ENCODE data around the gene TRAF3IP1.
"Not testable (repeated sequence)": the region's sequence is repeated elsewhere in the genome, so short reads cannot be mapped to it uniquely, and the experiment has no call there.

The TRAF3IP1 gene

GRCh38 chr2:238370094-238370822 is 49.9 kb downstream of the TRAF3IP1 start:
- in situ Hi-C loops (cut with HindIII; ENCODE audit: low pct_unique_long_range_greater_than_20kb, low sequenced_read_pairs), result no loop called here
- no peak for DNase-seq (ENCODE audit: low read depth in 1 of 2, low spot score in 1 of 2)
- TF ChIP-seq JUND (IDR thresholded peaks at IDR 0.05; ENCODE audit: low read depth), result no peak

GRCh38 chr2:238370823-238371372 is 50.6 kb downstream of the TRAF3IP1 start:
- no peak for TF ChIP-seq JUND (IDR thresholded peaks at IDR 0.05; ENCODE audit: low read depth)
- DNase-seq (ENCODE audit: low read depth in 1 of 2, low spot score in 1 of 2), result peak in 1 of 2 experiments; percentile 68
- in situ Hi-C loops (cut with HindIII; ENCODE audit: low pct_unique_long_range_greater_than_20kb, low sequenced_read_pairs), result no loop called here

GRCh38 chr2:238372277-238372676 is 52.0 kb downstream of the TRAF3IP1 start:
- in situ Hi-C loops (cut with HindIII; ENCODE audit: low pct_unique_long_range_greater_than_20kb, low sequenced_read_pairs); DNase-seq (ENCODE audit: low read depth in 1 of 2, low spot score in 1 of 2): not testable (repeated sequence)

- no peak for DNase-seq (ENCODE audit: low read depth in 1 of 2, low spot score in 1 of 2)
- no peak for TF ChIP-seq JUND (IDR thresholded peaks at IDR 0.05; ENCODE audit: low read depth)
- in situ Hi-C loops (cut with HindIII; ENCODE audit: low pct_unique_long_range_greater_than_20kb, low sequenced_read_pairs), result no loop called here
Observed at GRCh38 chr2:238376884-238377391, 56.6 kb downstream of the TRAF3IP1 start.

- in situ Hi-C loops (cut with HindIII; ENCODE audit: low pct_unique_long_range_greater_than_20kb, low sequenced_read_pairs), result no loop called here
- no peak for TF ChIP-seq JUND (IDR thresholded peaks at IDR 0.05; ENCODE audit: low read depth)
- DNase-seq (ENCODE audit: low read depth in 1 of 2, low spot score in 1 of 2), result no peak
Observed at GRCh38 chr2:238378230-238379095, 58.1 kb downstream of the TRAF3IP1 start.

GRCh38 chr2:238379096-238379810 is 58.9 kb downstream of the TRAF3IP1 start:
- DNase-seq (ENCODE audit: low read depth in 1 of 2, low spot score in 1 of 2), result no peak
- no peak for TF ChIP-seq JUND (IDR thresholded peaks at IDR 0.05; ENCODE audit: low read depth)
- in situ Hi-C loops (cut with HindIII; ENCODE audit: low pct_unique_long_range_greater_than_20kb, low sequenced_read_pairs), result no loop called here

- no peak for TF ChIP-seq JUND (IDR thresholded peaks at IDR 0.05; ENCODE audit: low read depth)
- in situ Hi-C loops (cut with HindIII; ENCODE audit: low pct_unique_long_range_greater_than_20kb, low sequenced_read_pairs), result no loop called here
- no peak for DNase-seq (ENCODE audit: low read depth in 1 of 2, low spot score in 1 of 2)
Observed at GRCh38 chr2:238380336-238380735, 60.0 kb downstream of the TRAF3IP1 start.

GRCh38 chr2:238380785-238381184 is 60.5 kb downstream of the TRAF3IP1 start:
- TF ChIP-seq JUND (IDR thresholded peaks at IDR 0.05; ENCODE audit: low read depth), result no peak
- in situ Hi-C loops (cut with HindIII; ENCODE audit: low pct_unique_long_range_greater_than_20kb, low sequenced_read_pairs), result no loop called here
- DNase-seq (ENCODE audit: low read depth in 1 of 2, low spot score in 1 of 2), result peak; percentile 9 to 74

- no peak for TF ChIP-seq JUND (IDR thresholded peaks at IDR 0.05; ENCODE audit: low read depth)
- in situ Hi-C loops (cut with HindIII; ENCODE audit: low pct_unique_long_range_greater_than_20kb, low sequenced_read_pairs), result no loop called here
- no peak for DNase-seq (ENCODE audit: low read depth in 1 of 2, low spot score in 1 of 2)
Observed at GRCh38 chr2:238381341-238382115, 61.2 kb downstream of the TRAF3IP1 start.

- in situ Hi-C loops (cut with HindIII; ENCODE audit: low pct_unique_long_range_greater_than_20kb, low sequenced_read_pairs), result no loop called here
- no peak for DNase-seq (ENCODE audit: low read depth in 1 of 2, low spot score in 1 of 2)
Observed at GRCh38 chr2:238382381-238382781, 62.1 kb downstream of the TRAF3IP1 start.

GRCh38 chr2:238383135-238383534 is 62.8 kb downstream of the TRAF3IP1 start:
- in situ Hi-C loops (cut with HindIII; ENCODE audit: low pct_unique_long_range_greater_than_20kb, low sequenced_read_pairs), result no loop called here
- TF ChIP-seq JUND (IDR thresholded peaks at IDR 0.05; ENCODE audit: low read depth), result no peak
- DNase-seq (ENCODE audit: low read depth in 1 of 2, low spot score in 1 of 2), result no peak

More at GRCh38 chr2:238382381-238382781, 62.1 kb downstream of the TRAF3IP1 start:
- no peak for TF ChIP-seq JUND (IDR thresholded peaks at IDR 0.05; ENCODE audit: low read depth)

All from T47D (cell line).